ENCODE data around the gene ZNF511.

The ZNF511 gene

GRCh38 chr10:133274751-133275683 lies 33.7 kb upstream of the ZNF511 start:
- no peak overlapping the region for H3K4me3 ChIP-seq (ENCODE audit: low read depth, low read length)

GRCh38 chr10:133275684-133276092 lies 33.0 kb upstream of the ZNF511 start:
- H3K4me3 ChIP-seq (ENCODE audit: low read depth, low read length) = no peak overlapping the region

GRCh38 chr10:133276100-133276434 lies 32.6 kb upstream of the ZNF511 start:
- H3K4me3 ChIP-seq (ENCODE audit: low read depth, low read length) = no peak overlapping the region

DNA sequence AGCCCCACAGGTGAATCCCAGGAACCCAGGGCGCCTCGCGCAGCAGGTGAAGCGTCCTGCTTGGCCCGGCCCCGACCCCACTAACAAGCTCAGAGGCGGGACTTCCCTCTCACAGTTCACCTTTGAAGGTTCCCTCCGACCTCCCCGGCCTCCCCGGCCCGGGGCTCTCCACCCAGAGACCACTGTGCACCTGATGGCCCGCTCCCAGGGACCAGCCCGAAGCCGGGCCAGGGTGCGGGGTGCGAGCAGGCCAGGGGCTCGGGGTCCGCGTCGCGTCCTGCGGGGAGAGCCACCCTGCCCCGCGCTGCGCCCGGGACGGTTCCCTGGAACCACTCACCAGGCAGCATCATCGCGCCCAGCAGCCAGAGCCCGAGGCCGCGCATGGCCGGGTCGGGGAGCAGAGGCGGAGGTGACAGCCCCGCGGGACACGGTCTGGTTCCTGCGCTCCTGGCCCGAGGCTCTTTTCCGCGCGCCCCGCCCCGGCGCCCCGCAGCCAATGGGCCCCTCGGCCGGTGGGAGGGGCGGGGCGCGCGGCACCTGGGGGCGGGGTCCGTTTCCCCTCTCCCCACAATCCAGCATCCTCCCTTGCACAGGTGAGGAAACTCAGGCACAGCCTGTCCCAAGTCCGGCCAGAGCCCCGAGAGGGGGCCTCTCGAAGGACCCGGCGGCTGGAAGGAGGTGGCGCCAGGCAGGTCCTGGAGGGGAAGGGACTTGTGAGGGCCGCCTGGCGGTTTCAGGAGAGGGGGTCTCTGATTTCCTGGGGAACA lies 32.1 kb upstream of the ZNF511 start, which contains the start of gene ADAM8:
TSS of gene ADAM8 (minus strand) at position 434 of the 767 bp plus-strand sequence. CDS start at position 383, 51 bp downstream.
- H3K4me3 ChIP-seq (ENCODE audit: low read depth, low read length) = peak within 1 kb of the TSS; percentile 17

DNA sequence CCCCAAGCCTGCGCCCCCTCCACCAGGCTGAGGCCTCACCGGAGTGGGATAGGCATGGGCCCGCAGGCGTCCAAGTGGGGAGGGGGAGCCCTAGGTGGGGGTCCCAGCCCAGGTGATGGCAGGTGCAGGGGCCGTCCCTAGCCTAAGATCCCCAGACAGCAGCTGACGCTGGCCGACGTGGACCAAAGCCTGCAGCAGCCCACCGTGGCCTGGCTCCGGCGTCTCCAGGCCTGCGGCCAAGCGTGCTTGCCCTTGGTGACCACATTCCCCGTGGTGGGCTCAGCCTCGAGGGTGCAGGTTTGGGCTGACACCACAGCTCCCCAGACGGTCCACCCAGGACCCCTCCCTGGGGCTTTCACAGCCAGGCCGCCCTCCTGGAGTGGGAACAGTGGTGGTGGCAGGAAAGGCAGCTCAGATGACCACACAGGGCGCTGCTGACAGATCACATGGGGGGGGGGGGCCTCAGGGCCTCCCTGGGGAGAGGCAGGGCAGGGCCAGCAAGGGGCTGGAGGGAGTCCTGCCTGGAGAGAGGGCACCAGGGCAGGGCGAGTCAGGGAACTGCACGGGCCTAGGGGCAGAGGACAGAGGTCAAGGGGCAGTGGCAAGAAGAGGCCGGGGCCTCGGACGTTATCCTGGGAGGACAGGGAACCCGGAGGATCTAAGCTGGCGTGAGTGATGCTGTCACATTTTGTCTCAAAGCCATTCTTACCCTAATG lies 31.3 kb upstream of the ZNF511 start:
- no peak overlapping the region for H3K4me3 ChIP-seq (ENCODE audit: low read depth, low read length)

DNA sequence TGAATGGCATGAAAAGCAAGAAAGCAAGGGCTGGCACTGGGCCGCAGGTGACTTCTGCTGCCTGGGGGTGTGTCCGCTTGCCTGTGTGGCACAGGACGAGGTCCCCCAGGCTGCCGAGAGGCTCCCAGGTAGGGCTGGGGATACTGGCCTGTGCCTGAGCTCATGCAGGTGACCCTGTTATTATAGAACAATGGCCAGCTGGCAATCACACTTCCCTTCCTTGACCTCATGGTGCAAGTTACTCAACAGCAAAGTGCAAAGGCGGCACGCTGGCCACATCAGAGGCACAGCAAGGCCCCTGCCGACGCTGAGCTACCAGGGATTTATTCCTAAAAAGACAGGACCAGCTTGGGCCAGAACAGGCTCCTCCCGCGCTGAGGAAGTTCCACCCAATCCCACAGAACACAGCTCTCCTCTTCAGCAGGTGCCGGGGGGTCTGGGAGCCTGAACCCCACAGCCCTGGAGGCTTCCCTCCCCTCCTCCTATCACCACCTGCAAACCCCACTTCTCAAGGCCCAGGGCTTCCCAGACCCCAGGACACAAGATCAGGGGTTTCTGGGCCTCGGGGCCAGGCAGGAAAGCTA lies 30.6 kb upstream of the ZNF511 start:
- H3K4me3 ChIP-seq (ENCODE audit: low read depth, low read length) = no peak overlapping the region

- no peak overlapping the region for H3K4me3 ChIP-seq (ENCODE audit: low read depth, low read length)
Observed at GRCh38 chr10:133278577-133279265, 30.0 kb upstream of the ZNF511 start.

- H3K4me3 ChIP-seq (ENCODE audit: low read depth, low read length) = no peak overlapping the region
Observed at GRCh38 chr10:133279326-133280226, 29.1 kb upstream of the ZNF511 start.

GRCh38 chr10:133280391-133281059 lies 28.2 kb upstream of the ZNF511 start:
- H3K4me3 ChIP-seq (ENCODE audit: low read depth, low read length) = no peak overlapping the region

- H3K4me3 ChIP-seq (ENCODE audit: low read depth, low read length) = no peak overlapping the region
Observed at GRCh38 chr10:133281084-133281483, 27.6 kb upstream of the ZNF511 start.

DNA sequence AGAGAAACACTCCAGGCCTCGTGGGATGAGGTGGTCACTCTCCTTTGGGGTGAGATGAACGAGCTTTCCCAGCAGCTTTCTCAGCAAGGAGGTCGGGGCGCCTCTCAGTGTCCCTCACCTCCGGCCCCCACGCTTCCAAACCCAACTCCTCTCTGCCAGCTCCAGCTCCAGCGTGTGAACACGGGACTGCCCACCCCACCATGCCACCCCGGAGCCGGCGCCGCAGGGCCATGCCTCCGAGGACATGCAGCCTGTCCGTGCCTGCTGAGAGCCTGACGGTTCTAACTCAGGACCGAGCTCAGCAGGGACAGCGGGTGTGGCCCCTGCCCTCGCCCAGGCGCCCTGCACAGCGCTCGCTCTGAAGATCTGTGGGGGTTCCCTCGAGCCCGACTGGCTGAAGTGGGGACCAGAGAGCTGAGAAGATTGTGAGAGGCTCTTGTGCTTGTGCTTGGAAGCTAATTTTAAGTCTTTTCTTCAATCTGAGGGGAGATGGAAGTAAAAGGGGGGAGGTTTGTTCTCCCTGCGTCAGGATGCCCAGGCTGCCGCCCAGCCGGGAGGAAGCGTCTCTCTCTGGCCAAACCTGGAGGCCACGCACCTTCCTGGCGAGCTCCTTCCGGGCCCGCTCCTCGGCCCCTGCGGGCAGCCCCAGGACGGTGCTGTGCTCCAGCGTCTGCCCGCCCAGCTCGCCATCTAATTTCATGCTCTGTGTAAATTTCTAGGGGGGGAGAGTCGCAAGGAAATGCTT lies 26.9 kb upstream of the ZNF511 start:
- no peak overlapping the region for H3K4me3 ChIP-seq (ENCODE audit: low read depth, low read length)

DNA sequence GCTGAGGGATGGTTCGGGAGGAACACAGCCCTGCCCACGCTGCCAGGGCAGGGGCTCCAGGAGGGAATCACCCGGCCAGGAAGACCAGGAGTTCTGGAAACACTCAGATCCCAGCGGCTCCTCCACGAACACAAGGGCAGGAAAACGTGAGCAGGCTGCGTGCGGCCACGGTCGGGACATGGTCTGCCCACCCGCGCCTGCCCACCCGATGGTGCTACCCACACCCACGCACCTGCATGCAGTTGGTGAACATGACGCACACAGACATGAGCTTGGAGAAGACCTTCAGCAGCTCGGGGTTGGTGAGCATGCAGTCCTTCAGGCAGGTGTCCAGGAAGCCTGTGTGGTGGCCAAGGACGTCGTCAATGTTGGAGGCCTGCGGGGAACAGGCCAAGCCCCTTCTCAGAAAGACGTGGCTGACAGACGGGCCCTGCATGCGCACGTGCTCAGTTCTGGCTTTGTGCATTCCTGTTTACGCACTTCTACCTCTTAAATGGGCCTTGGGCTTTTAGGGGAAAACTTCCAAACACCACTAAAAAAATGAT lies 25.8 kb upstream of the ZNF511 start:
- no peak overlapping the region for H3K4me3 ChIP-seq (ENCODE audit: low read depth, low read length)

DNA sequence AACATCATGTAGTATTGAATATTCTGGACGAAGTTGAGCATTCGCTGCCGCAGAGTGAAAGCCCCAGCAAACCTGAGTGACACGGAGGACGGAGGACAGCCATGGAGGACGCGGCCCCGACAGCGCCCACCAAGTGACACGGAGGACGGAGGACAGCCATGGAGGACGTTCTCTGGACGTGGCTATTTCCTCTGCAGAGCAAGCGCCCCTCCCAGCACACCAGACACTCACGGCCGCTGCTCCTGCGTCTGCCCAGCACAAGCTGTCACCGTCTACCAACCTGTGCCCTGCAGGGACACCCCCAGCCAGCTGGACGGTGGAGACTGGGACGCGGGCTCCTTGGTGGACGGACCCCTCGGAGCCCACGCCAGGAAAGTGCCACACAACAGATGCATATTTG lies 24.8 kb upstream of the ZNF511 start:
- no peak overlapping the region for H3K4me3 ChIP-seq (ENCODE audit: low read depth, low read length)

DNA sequence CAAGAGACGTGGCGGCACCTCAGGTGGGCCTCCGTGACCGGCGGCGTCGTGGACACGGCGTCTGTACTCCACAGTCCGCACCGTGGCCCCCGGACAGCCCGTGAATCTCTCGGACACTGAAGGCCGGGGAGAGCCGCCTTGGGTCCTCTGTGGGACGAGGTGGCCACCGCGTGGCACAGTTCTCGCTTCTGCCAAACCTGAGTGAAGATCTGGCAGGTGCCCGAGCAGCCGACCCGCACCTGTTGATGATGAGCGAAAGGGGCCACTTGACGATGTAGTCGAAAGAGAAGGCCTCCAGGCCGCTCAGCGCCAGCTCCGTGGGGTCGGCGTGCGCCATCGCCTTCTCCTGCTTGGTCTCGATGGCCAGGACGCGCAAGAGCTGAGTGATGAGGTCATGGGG lies 23.5 kb upstream of the ZNF511 start:
- H3K4me3 ChIP-seq (ENCODE audit: low read depth, low read length) = no peak overlapping the region

- no peak overlapping the region for H3K4me3 ChIP-seq (ENCODE audit: low read depth, low read length)
Observed at GRCh38 chr10:133286366-133286765, 22.3 kb upstream of the ZNF511 start.

- H3K4me3 ChIP-seq (ENCODE audit: low read depth, low read length) = no peak overlapping the region
Observed at GRCh38 chr10:133287832-133288500, 20.7 kb upstream of the ZNF511 start.

- H3K4me3 ChIP-seq (ENCODE audit: low read depth, low read length) = no peak overlapping the region
Observed at GRCh38 chr10:133289761-133290160, 19.0 kb upstream of the ZNF511 start.

Measured in iPS-11a (cell line).